GM12865 (cell line): ENCODE measurements around the gene ROR2.
"Not testable (repeated sequence)": the region's sequence is repeated elsewhere in the genome, so short reads cannot be mapped to it uniquely, and the experiment has no call there.

Source experiments
- DNase-seq: peaks from one replicate; pipeline ENCODE4 v3.0.0; 2010; ENCODE audit warnings: low read depth
- H3K4me3 ChIP-seq: 2 replicates; pipeline ENCODE4 v1.5.1; 2011; ENCODE audit warnings: mild to moderate bottlenecking, low read depth, low read length, control low read depth
- TF ChIP-seq, protein P1 (sequence below): IDR thresholded peaks from 2 replicates; pipeline ENCODE4 v1.5.1; 2011; ENCODE audit warnings: low read length, control low read depth, low read depth, inconsistent platforms; ENCODE audit not compliant: insufficient read depth; ENCODE audit errors: missing control alignments

ROR2 gene

DNA sequence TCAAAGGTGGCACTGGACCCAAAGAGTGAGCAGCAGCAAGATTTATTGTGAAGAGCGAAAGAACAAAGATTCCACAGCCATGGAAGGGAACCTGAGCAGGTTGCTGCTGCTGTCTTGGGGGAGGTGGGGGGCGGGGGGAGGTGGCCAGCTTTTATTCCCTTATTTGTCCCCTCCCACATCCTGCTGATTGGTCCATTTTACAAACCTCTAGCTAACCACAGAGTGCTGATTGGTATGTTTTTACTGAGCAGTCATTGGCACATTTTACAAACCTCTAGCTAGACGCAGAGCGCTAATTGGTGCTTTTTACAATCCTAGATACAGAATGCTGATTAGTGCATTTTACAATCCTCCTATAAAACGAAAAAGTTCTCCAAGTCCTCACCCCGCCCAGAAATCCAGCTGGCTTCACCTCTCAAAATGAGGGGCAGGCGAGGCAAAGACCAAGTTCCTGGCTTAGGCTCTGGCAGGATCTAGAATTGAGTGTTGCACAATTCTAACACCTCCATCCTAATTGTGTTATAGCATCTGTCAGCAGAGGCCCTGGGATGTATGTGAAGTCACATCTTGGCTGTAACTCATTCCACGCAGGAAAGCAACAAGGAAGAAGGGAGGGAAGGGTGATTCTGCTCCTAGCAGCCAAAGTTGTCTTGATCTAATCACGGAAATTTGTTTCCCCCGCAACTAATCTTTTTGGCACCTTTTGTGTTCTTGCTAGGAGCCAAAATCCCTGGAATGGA lies 34.3 kb downstream of the ROR2 start:
- no peak overlapping the region for H3K4me3 ChIP-seq
- TF ChIP-seq, protein P1, sequence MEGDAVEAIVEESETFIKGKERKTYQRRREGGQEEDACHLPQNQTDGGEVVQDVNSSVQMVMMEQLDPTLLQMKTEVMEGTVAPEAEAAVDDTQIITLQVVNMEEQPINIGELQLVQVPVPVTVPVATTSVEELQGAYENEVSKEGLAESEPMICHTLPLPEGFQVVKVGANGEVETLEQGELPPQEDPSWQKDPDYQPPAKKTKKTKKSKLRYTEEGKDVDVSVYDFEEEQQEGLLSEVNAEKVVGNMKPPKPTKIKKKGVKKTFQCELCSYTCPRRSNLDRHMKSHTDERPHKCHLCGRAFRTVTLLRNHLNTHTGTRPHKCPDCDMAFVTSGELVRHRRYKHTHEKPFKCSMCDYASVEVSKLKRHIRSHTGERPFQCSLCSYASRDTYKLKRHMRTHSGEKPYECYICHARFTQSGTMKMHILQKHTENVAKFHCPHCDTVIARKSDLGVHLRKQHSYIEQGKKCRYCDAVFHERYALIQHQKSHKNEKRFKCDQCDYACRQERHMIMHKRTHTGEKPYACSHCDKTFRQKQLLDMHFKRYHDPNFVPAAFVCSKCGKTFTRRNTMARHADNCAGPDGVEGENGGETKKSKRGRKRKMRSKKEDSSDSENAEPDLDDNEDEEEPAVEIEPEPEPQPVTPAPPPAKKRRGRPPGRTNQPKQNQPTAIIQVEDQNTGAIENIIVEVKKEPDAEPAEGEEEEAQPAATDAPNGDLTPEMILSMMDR: no peak
- DNase-seq: no peak

DNA sequence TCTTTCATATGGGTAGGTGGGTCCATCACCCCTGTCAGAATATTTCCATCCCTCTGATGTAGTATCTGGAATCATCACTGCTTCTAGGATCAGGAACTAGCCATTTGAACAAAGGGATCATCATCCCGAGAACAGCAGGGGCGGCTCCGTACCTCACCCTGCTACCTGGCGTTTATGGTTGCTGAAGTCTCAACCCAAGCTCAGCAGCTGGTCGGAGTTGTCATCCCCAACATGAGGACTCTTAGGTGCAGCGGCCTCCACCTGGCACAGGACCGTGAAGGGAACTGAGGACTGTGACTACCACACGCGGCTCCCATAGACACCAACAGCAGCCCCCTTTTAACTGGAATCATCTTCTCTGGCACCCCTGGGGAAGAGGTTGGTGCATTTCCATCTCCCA lies 35.1 kb downstream of the ROR2 start:
- no peak overlapping the region for H3K4me3 ChIP-seq
- DNase-seq: no peak
- TF ChIP-seq, protein P1: no peak

DNA sequence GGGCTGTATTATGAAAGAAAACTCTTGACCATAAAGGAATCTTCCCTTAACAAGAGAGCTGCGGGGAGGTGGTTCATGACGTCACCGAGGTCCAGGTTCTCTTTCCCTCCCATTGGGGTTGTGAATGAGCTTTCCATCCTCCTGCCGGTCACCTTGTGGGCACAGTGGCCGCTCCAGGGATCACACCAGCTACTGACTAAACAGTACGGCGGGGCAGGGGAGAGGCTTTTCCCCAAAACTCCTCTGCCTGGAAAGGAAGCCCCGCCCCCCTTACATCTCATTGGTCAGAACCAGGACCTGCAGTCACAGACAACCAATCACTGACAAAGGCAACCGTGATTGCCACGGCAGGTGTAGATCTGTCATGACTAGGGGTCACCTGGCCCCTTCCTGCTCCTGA lies 35.6 kb downstream of the ROR2 start:
- H3K4me3 ChIP-seq: no peak overlapping the region
- TF ChIP-seq, protein P1: no peak
- no peak for DNase-seq

DNA sequence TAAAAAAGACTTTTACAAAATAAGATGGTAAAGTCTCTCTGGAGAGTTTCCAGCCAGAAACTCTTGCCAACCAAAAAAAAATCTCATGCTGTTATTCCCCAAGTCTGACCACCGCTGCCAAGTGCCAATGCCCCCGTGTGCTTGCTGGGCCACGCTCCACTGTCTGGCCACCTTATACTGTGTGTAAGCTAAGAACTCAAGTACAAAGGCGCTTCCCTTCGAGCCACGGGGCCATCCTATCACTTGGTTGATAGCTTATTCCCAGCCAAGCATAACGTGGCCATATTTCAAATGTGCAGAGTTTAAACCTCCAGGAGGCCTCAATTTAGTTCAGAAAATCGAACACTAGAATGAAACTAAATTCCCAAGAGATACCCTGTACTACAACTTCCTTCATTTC lies 36.0 kb downstream of the ROR2 start:
- DNase-seq: no peak
- H3K4me3 ChIP-seq: no peak overlapping the region
- TF ChIP-seq, protein P1: no peak

DNA sequence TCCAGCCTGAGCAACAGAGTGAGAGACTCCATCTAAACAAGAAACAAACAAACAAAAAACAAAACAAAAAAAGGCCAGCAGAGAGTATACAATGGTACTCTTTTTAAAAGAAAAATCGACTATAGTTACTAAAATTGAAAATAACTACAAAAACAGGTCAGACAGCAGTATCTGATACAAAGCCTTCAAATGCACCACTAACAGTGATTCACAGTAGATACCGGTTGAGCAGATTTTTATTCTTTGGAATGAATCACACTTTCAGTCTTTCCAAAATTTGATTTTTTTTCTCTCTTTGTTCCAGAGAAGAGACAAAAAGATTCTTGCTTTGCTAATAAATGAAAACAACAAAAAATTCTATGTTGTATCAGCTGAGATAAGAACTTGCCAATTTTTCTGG lies 36.9 kb downstream of the ROR2 start:
- no peak for DNase-seq
- no peak overlapping the region for H3K4me3 ChIP-seq
- TF ChIP-seq, protein P1: no peak

DNA sequence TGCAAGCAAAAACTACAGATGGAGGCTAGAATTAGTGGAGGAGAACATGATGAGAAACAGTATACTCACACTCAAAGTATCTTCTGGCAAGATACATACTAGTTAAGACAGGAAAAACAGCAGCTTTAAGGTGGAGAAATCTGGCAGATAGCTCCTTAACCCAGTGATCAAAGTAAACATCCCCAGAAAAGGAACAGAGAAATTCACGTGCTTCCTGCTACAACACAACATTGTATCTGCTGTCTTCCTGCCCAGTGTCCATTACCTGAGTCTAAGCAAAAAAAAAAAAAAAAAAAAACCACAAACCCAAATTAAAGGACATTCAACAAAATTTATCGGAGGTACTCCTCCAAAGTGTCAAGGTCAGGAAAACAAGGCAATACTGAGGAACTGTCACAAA lies 38.4 kb downstream of the ROR2 start:
- TF ChIP-seq, protein P1: no peak
- no peak for DNase-seq
- H3K4me3 ChIP-seq: no peak overlapping the region

DNA sequence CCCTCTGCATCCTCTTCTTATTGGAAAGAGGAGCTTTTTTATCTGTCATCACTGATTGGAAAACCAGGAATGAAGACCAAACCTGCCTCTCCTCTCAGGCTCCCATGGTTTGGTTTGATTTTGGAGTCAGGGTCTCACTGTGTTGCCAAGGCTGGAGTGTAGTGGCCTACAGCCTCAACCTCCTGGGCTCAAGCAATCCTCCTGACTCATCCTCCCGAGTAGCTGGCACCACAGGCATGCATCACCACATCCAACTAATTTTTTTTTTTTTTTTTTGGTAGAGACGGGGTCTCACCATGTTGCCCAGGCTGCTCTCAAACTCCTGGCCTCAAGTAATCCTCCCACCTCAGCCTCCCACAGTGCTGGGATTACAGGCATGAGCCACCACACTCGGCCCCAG lies 40.8 kb downstream of the ROR2 start:
- not testable (repeated sequence) for H3K4me3 ChIP-seq, DNase-seq
